IPS-15b (cell line): ENCODE results near the gene ALS2CL.

Experiments used
- H3K27me3 ChIP-seq: one replicate; pipeline ENCODE4 v1.6.1; 2013; ENCODE audit warnings: low read length; ENCODE audit not compliant: control insufficient read depth, insufficient read depth
- H3K36me3 ChIP-seq: one replicate; pipeline ENCODE4 v1.6.1; 2013; ENCODE audit warnings: low read length; ENCODE audit not compliant: control insufficient read depth, insufficient read depth
- H3K4me1 ChIP-seq: one replicate; pipeline ENCODE4 v1.6.1; 2013; ENCODE audit warnings: mild to moderate bottlenecking, low read length; ENCODE audit not compliant: control insufficient read depth, insufficient read depth
- H3K4me3 ChIP-seq: one replicate; pipeline ENCODE4 v1.5.1; 2013; ENCODE audit warnings: low read depth, low read length
- H3K9ac ChIP-seq: one replicate; pipeline ENCODE4 v1.6.1; 2013; ENCODE audit warnings: low read depth, mild to moderate bottlenecking, low read length
- H3K9me3 ChIP-seq: one replicate; pipeline ENCODE4 v1.6.1; 2013; ENCODE audit warnings: mild to moderate bottlenecking, low read length; ENCODE audit not compliant: control insufficient read depth, insufficient read depth

ALS2CL gene

DNA sequence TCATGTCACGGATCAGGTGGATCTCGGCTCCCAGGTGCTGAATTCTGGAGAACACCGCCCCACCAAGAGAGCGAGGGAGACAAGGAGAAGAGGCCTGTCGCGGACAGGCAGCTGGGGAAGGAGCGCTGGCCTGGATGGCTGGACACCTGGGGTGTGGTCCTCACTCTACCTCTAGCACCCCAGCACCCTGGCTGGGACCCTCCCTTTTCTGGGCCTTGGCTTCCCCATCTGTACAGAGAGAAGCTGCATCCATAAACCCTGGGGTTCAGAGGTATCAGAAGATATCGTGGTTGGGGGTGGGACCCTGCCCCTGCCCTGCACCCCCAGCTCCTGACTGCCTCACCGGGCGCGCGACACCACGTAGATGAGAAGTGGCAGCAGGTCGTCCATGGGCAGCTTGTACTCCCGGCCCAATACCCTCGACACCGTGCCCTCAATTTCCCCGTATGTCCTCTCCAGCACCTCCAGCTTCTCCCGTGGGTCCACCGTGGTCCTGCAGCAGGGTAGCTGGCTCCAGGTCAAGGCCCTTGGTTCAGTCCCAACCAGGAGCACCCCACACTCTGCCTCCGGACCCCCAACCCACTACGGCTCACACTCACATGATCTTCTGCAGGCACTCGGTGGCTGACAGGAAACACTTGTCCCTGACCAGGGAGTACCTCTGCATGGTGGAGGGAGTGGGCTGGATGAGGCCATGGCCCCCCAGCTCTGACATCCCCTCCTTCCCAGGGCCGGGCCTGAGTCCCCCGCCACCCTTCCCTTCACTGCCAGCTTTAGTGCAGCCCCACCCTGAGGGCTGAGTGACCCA lies 21.7 kb downstream of the ALS2CL start:
- Histone ChIP-seq H3K4me3 (no peak overlapping the region), H3K9ac (no peak overlapping the region), H3K4me1 (no peaks in the 10 kb centered on the region), H3K27me3 (no peaks in the 10 kb centered on the region), H3K36me3 (no peaks in the 10 kb centered on the region), H3K9me3 (no peaks in the 10 kb centered on the region)

DNA sequence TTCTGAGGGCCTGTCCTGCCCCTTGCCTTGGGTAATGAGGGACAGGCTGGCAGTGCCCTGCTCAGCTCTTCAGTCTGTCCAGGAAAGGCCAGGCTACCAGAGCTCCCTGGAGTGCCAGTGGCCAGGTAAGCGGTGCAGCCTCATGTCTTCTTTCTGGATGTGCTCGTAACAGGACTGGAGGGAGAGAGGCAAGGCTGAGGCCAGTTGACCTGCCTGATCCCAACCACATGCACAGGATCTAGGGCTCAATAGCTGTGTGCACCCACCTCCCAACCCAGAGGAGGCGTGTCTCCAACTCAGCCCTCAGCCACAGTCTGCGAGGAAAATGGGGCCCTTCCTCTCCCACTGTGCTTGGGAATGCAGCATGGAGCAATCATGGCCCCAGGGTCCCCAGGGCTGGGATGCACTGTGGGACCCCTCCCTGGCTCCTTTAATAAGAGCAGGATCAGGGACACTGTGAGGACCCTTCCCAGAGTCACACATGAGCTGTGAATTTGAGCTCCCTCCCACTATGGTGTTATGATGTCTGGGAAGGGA lies 22.5 kb downstream of the ALS2CL start:
- Histone ChIP-seq H3K27me3 (no peaks in the 10 kb centered on the region), H3K4me1 (no peaks in the 10 kb centered on the region)

DNA sequence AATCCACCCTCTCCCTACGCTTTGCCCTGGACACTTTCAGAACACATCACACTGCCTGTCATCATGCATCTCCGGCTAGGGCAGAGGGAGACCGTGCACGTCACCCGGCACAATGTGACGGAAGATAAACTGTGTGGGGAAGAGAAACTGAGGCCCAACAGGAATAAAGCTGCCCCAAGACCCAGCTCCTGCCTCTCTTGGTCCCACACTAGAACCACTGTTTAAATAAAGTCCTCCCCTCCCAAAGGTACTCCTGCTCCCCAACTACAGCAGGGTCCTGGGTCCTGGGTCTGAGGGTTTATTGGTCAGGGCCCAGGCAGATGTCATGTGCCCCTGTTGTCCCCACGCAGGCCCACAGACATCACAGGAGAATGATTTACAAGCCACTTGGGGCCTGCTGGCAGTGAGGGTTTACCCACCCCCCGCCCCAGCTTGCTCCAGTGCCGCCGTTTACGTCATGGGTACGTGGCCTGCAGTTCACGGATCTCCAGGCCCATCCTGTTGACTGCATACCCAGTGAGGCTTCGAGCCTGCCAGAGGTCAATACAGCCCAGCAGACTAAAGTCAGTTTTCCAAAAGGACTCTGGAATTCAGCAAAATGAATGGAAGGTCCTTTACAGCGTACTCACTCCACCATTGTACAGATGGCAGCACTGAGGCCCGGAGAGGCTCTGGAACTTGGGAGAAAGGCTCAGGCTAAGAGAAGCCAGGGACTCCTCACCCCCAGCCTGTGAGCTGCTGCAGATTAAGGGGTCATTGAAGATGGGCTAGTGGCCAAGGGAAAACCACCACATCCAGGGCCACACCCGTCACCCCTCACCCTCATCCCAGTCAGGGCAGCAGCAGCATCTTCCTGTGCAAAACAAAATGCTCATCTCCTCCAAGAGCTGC lies 23.2 kb downstream of the ALS2CL start:
- Histone ChIP-seq H3K27me3 (no peaks in the 10 kb centered on the region), H3K9ac (no peak overlapping the region), H3K4me3 (no peak overlapping the region), H3K9me3 (no peaks in the 10 kb centered on the region), H3K4me1 (no peaks in the 10 kb centered on the region), H3K36me3 (no peaks in the 10 kb centered on the region)

More for the DNA sequence above, 22.5 kb downstream of the ALS2CL start:
- no peaks in the 10 kb centered on the region for H3K9me3 ChIP-seq
- H3K36me3 ChIP-seq = no peaks in the 10 kb centered on the region
- H3K9ac ChIP-seq = no peak overlapping the region
- no peak overlapping the region for H3K4me3 ChIP-seq

DNA sequence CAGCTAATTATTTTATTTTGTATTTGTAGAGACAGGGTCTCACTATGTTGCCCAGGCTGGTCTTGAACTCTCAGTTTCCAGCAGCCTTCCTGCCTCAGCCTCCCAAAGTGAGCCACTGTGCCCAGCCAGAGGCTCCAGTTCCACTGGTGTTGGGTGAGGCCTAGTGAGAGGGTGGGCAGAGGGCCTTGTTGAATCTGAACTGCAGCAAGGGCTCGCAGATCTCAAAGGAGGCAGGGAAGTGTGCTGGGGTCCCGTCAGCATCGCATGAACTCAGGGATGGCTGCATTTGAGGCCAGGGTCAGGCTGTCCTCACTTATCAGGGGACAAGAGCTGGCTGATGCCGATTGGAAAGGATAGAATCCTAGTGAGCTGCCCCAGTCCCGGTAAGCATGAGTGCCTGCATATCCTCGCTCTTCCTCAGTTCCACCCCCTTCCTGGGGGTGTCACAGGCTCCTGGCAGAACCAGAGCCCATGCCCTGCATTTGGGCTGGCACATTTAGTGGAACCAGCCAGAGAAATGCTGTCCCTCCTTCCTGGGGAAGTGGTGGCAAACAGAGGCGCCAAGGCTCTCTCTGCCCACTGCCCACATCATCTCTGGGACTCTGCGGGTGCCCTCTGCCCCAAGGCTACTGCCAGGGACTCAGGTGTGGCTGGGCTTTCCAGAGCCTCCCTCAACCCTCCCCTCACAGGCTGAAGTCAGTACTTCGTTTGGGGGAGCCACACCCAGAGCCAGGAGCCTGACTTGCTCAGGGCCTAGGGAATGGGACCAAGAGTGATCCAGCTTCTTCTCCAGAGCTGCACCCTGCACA lies 24.1 kb downstream of the ALS2CL start:
- no peak overlapping the region for H3K4me3 ChIP-seq
- H3K4me1 ChIP-seq = no peaks in the 10 kb centered on the region
- H3K9me3 ChIP-seq = no peaks in the 10 kb centered on the region
- H3K36me3 ChIP-seq = no peaks in the 10 kb centered on the region
- H3K27me3 ChIP-seq = no peaks in the 10 kb centered on the region
- H3K9ac ChIP-seq = no peak overlapping the region

DNA sequence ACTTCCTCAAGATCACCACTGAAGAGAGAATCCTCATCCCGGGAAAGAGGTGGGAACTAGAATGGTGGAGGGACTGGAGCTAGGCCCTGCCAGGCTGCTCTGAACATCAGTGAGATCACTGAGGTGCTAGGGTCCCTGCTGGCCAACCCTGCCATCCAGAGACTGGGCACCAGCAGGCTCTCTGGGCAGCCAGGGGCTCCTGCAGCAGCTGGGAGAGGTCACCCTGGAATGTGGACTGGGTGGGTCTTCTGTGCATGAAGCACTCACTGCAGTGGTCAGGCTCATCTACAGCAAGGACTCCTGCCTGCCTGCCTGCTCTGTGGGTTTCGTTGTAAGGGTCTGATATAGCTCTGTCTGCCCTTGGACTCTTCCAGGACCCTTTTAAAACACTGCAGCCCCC lies 24.9 kb downstream of the ALS2CL start:
- Histone ChIP-seq H3K4me3 (no peak overlapping the region), H3K27me3 (no peaks in the 10 kb centered on the region), H3K36me3 (no peaks in the 10 kb centered on the region), H3K4me1 (no peaks in the 10 kb centered on the region), H3K9ac (no peak overlapping the region), H3K9me3 (no peaks in the 10 kb centered on the region)

DNA sequence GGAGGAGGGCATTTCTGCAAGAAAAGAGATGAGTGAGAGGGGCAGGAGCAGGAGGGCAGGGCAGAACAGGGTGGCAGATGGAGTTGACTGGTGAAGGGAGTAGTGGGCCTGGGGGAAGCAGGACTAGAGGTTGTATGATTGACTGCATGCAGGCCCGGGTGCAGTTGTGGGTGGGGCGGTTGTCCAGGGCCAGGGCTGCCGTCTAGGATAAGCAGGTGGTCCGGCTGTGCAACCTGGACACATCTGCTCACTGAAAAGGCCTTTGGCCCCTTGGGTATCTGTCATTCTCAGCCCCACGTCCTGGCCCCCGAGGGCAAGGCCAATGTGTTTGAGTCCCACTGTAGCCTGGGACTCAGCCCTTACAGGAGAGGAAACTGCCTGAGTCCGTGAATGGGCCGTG lies 25.4 kb downstream of the ALS2CL start:
- Histone ChIP-seq H3K36me3 (no peaks in the 10 kb centered on the region), H3K4me1 (peaks cover under 1% of the 10 kb centered on the region), H3K4me3 (no peak overlapping the region), H3K9ac (no peak overlapping the region), H3K27me3 (no peaks in the 10 kb centered on the region), H3K9me3 (no peaks in the 10 kb centered on the region)

DNA sequence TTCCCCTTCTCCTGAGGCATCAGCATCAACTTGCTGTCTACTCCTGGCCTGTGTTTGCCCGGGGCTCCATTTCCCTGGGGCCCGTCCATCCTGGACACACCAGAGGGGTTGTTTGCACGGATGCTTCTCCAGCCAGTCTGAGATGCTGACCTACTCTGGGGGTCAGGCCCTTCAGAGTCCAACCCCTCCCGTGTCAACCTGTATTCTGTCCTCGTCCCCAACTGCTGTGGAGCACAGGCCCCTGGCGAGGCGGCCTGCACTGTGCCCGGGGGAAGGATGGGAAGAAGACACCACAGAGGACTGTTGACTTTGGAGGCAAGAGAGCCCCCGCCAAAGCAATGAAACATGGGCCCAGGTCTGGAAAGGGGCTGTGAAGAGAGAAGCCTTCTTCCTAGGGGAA lies 25.8 kb downstream of the ALS2CL start:
- no peaks in the 10 kb centered on the region for H3K9me3 ChIP-seq
- no peak overlapping the region for H3K9ac ChIP-seq
- H3K4me1 ChIP-seq = peaks cover 5% of the 10 kb centered on the region
- H3K27me3 ChIP-seq = no peaks in the 10 kb centered on the region
- H3K4me3 ChIP-seq = no peak overlapping the region
- no peaks in the 10 kb centered on the region for H3K36me3 ChIP-seq

DNA sequence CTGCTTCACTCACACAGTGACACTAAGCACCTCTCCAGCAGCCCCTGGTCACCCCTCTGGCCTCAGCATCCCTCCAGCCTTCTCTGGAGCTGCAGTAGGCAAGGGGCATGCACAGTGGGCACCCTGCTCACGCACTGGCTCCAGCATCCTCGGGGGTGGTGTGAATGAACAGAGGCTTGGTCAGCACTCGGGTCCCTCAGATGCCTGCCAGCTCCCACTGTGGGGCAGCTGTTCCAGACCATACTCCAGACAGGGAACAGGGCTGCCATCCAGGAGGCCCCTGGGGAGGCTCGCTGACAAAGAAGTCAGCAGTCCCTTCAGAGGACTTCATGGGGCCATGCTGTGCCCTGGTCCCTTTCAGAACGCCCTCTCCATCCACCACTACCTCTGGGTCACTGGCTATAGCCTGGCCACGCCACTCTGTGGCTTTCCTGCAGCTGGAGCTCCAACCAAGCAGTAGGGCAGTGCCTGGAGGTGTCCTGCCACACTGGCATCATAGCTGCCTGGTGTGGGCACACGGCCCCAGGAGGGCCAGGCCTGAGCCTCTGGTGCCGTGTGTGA lies 26.3 kb downstream of the ALS2CL start:
- no peak overlapping the region for H3K9ac ChIP-seq
- no peaks in the 10 kb centered on the region for H3K9me3 ChIP-seq
- H3K36me3 ChIP-seq = no peaks in the 10 kb centered on the region
- peaks cover 8% of the 10 kb centered on the region for H3K4me1 ChIP-seq
- no peak overlapping the region for H3K4me3 ChIP-seq
- no peaks in the 10 kb centered on the region for H3K27me3 ChIP-seq

DNA sequence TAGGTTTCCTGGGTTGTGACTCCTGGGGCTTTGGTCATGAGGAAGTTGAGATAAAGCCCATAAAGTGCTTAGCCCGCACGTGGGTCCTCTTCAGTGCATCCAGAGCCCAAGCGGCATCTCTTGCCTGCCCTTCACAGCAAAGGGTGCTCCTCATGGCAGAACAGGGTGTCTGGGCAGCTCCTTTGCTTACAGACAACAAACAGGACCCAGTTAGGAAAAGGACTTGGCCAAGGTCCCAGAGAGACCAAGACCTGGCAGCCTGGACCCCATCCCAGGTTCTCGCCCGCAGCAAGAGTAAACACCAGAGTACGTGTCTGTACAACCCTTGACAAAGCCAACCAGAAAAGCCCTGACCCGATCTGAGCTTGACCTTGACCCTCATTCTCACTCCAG lies 27.0 kb downstream of the ALS2CL start:
- Histone ChIP-seq H3K4me3 (no peak overlapping the region), H3K36me3 (no peaks in the 10 kb centered on the region), H3K4me1 (peaks cover 11% of the 10 kb centered on the region), H3K9ac (no peak overlapping the region), H3K27me3 (no peaks in the 10 kb centered on the region), H3K9me3 (no peaks in the 10 kb centered on the region)

DNA sequence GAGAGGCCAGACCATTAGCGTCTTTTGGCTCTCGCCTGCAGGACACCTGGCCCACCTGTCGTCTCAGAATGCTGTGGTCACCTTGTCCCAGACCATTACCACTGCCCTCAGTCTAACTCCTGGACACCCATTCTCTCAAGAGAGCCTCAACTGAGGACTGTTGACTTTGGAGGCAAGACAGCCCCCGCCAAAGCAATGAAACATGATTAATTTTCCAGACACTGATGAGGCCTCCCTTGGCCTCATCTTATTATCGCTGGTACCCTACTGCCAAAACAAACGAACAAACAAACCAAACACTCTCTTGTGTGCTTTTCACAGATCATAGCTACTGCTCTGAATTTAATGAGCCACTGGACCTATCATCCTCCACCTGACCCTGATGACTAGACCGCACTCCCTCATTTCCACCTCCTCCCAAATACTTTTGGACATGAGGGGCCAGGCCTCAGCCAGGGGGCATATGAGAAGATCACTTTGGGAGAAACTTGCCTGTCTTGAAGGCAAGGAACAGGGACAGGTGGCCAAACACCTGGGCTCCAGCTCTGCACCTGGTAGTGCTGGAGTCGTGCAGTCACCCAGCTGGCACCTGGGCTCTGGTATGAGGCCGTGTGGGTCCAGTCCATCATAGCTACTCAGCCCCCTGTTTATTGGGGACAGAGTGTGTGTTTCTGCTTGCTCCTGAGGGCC lies 27.6 kb downstream of the ALS2CL start:
- Histone ChIP-seq H3K4me1 (peaks cover 15% of the 10 kb centered on the region), H3K27me3 (no peaks in the 10 kb centered on the region), H3K9me3 (no peaks in the 10 kb centered on the region), H3K9ac (no peak overlapping the region), H3K36me3 (no peaks in the 10 kb centered on the region), H3K4me3 (no peak overlapping the region)
